Mesothelial cell of epicardium (in vitro differentiated cells): ENCODE results near the gene PGGHG. TPM values are rescaled to one million over a fixed set of nuclear protein-coding genes. Genes with fewer than 3 reads are reported as not detected.
"Not testable (repeated sequence)": the region's sequence is repeated elsewhere in the genome, so short reads cannot be mapped to it uniquely, and the experiment has no call there.

ENCODE experiments used
- DNase-seq, 2 experiments: peaks; one replicate each; pipeline ENCODE4 v3.0.0; 2021; ENCODE audit warnings: low spot score in 2 of 2; ENCODE audit not compliant: unreplicated experiment in 2 of 2
- H3K27ac Mint-ChIP-seq: 2 replicates; pipeline ENCODE4 v1.8.0; 2021; ENCODE audit warnings: mixed read lengths
- H3K27me3 Mint-ChIP-seq: 2 replicates; pipeline ENCODE4 v1.8.0; 2021; ENCODE audit warnings: low read depth, mixed read lengths
- H3K36me3 Mint-ChIP-seq: 2 replicates; pipeline ENCODE4 v1.8.0; 2021; ENCODE audit warnings: mixed read lengths
- H3K4me1 Mint-ChIP-seq: 2 replicates; pipeline ENCODE4 v1.8.0; 2021; ENCODE audit warnings: mixed read lengths
- H3K4me3 Mint-ChIP-seq: 2 replicates; pipeline ENCODE4 v1.8.0; 2021; ENCODE audit warnings: mild to moderate bottlenecking, moderate library complexity, mixed read lengths
- H3K9me3 Mint-ChIP-seq: 2 replicates; pipeline ENCODE4 v1.8.0; 2021; ENCODE audit warnings: mixed read lengths
- CTCF ChIP-seq: fragments of 200-600 bp; sonication (generic); IDR thresholded peaks from one replicate; pipeline ENCODE4 v1.5.0; 2021; ENCODE audit warnings: antibody characterized with exemption; ENCODE audit not compliant: unreplicated experiment
- total RNA-seq: library from RNA; stranded (reverse); gene quantifications from 3 replicates; pipeline ENCODE4 v1.2.1, GENCODE V29; 2021

The PGGHG gene
- total RNA-seq, 1 donor from 2014 or later = 103 TPM

DNA sequence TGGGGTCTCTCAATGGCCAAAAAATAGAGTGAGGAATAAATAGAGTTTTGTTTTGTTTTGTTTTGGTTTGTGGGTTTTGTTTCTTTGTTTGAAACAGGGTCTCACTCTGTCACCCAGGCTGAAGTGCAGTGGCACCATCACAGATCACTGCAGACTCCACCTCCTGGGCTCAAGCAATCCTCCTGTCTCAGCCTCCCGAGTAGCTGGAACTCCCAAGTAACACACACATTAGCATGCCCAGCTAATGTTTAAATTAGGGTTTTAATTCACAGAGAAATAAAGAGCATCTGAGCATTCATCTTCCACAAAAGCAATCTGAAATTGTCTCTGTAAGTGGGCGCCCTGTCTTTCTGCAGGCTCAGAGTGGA, 40.9 kb downstream of the PGGHG start:
- H3K36me3 Mint-ChIP-seq = no peaks in the 10 kb centered on the region
- TF ChIP-seq CTCF = no peak
- no peak overlapping the region for H3K4me3 Mint-ChIP-seq
- H3K9me3 Mint-ChIP-seq = no peaks in the 10 kb centered on the region
- peak overlapping the region; percentile 89 for H3K27ac Mint-ChIP-seq
- DNase-seq = no peak
- H3K4me1 Mint-ChIP-seq = peaks cover 38% of the 10 kb centered on the region
- no peaks in the 10 kb centered on the region for H3K27me3 Mint-ChIP-seq

GRCh38 chr11:330307-330693, 41.4 kb downstream of the PGGHG start:
- no peaks in the 10 kb centered on the region for H3K27me3 Mint-ChIP-seq
- H3K4me1 Mint-ChIP-seq = peaks cover 37% of the 10 kb centered on the region
- TF ChIP-seq CTCF = no peak
- H3K9me3 Mint-ChIP-seq = no peaks in the 10 kb centered on the region
- no peak overlapping the region for H3K27ac Mint-ChIP-seq
- H3K4me3 Mint-ChIP-seq = no peak overlapping the region
- DNase-seq = no peak
- H3K36me3 Mint-ChIP-seq = no peaks in the 10 kb centered on the region

DNA sequence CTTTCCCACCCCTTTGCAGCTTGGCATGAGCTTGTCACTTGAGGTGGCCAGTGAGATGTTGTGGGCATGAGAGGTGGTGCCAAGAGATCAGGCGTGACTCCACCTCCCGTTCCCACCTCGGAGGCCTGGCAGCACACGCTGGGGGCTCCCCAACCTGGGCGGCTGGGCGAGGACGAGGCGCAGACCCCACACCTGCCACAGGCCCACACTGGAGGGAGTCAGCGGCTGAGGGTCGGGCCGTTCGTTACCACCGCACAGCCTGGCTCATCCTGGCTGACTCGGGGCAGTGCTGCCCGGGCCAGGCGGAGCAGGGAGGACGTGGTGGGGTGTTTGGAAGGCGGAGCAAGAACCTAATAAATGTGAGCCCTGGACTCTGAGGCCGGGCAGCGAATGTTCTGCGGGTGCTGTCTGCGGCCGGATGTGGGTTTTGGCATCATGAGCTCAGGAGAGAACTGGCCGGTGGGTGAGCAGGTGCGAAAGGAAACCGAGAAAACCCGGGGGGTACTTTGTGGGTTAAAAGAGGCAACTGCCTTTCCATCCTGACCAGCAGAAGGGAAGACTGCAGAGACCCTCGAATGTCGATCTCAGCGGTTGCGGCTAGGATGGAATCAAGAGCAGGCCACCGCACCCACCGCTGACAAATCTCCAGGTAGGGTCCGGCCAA, 41.9 kb downstream of the PGGHG start:
- H3K9me3 Mint-ChIP-seq = no peaks in the 10 kb centered on the region
- no peak overlapping the region for H3K4me3 Mint-ChIP-seq
- no peaks in the 10 kb centered on the region for H3K36me3 Mint-ChIP-seq
- peaks cover 38% of the 10 kb centered on the region for H3K4me1 Mint-ChIP-seq
- H3K27ac Mint-ChIP-seq = peak overlapping the region; percentile 6
- no peak for TF ChIP-seq CTCF
- H3K27me3 Mint-ChIP-seq = no peaks in the 10 kb centered on the region
- no peak for DNase-seq

DNA sequence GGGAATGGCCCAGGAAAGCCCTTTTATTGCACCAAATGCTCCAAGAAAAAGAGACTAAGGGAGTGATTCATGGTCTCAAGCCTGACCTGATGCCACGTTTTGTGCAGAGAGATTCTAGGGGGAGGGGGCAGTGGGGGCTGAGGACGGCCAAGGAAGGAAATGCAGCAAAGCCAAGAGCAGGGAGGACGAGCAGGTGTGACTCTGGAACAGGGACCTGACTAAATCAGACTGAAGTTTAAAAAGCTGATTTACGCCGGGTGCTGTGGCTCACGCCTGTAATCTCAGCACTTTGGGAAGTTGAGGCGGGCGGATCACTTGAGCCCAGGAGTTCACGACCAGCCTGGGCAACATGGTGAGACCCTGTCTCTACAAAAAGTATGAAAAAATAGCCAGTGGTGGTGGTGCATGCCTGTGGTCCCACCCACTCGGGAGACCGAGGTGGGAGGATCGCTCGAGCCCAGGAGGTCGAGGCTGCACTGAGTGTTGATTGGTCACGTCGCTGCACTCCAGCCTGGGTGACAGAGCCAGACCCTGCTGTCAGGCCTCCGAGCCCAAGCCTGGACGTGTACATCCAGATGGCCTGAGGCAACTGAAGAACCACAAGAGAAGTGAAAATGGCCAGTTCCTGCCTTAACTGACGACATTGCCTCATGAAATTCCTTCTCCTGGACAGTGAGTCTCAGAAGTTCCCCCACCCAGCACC, 42.6 kb downstream of the PGGHG start:
- no peaks in the 10 kb centered on the region for H3K36me3 Mint-ChIP-seq
- no peak for TF ChIP-seq CTCF
- peaks cover 39% of the 10 kb centered on the region for H3K4me1 Mint-ChIP-seq
- DNase-seq = no peak
- H3K4me3 Mint-ChIP-seq = no peak overlapping the region
- peak overlapping the region; percentile 6 for H3K27ac Mint-ChIP-seq
- H3K27me3 Mint-ChIP-seq = no peaks in the 10 kb centered on the region
- no peaks in the 10 kb centered on the region for H3K9me3 Mint-ChIP-seq

DNA sequence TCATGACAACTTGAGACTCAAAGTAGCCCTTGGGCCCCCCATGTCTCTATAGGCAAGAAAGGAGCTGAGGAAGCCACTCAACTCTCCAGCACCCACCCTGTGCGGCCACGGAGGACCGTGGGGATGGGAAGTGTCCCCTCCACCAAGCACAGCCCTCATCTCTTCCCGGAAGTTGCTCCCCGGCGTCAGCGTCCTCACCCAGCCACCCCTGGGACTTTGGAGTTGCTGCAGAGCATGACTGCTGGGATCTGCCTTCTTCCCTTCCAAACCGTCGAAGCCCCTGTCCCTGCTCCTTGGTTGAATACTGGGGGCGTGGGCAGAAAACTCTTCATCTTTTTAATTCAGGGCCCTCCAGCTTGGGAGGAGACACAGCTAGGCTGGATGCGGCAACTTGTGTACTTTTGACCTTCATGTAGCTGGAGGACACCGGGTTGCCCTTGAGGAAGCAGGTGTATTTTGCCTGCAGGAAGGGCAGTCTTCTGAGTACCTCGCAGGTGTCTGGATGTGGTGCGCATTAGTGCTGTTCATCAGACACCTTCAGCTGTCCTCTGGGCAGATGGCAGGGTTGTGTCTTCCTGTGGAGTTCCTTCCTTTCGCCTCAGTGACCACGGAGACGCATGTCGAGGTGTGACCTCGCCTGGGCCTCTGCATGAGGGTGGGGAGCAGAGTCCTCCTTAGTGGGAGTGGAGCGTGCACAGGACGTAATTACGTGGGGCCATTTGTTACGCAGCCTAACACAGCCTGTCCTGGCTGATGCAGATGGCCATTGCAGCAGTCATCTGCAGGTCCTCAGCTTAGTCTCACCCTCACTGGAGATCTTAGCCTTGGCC, 43.9 kb downstream of the PGGHG start:
- TF ChIP-seq CTCF = no peak
- H3K27me3 Mint-ChIP-seq = no peaks in the 10 kb centered on the region
- no peak overlapping the region for H3K4me3 Mint-ChIP-seq
- no peaks in the 10 kb centered on the region for H3K9me3 Mint-ChIP-seq
- H3K4me1 Mint-ChIP-seq = peaks cover 38% of the 10 kb centered on the region
- peak overlapping the region; percentile 21 for H3K27ac Mint-ChIP-seq
- no peak for DNase-seq
- H3K36me3 Mint-ChIP-seq = no peaks in the 10 kb centered on the region

- H3K9me3 Mint-ChIP-seq, H3K27me3 Mint-ChIP-seq, H3K4me3 Mint-ChIP-seq, DNase-seq, H3K36me3 Mint-ChIP-seq: not testable (repeated sequence)
- Mint-ChIP-seq H3K27ac (peak overlapping the region; percentile 96), H3K4me1 (peaks cover 38% of the 10 kb centered on the region)
Measured at GRCh38 chr11:333616-334263, 44.8 kb downstream of the PGGHG start.
